ENCODE results near the gene U2AF1L4. TPM values are rescaled to one million over a fixed set of nuclear protein-coding genes. Genes with fewer than 3 reads are reported as not detected.

The U2AF1L4 gene
- total RNA-seq, 3 donors from 2014 or later: 19.7 to 32.4 (median 32.1) TPM

GRCh38 chr19:35777086-35777841 is 32.0 kb upstream of the U2AF1L4 start:
- TF ChIP-seq, protein P1, sequence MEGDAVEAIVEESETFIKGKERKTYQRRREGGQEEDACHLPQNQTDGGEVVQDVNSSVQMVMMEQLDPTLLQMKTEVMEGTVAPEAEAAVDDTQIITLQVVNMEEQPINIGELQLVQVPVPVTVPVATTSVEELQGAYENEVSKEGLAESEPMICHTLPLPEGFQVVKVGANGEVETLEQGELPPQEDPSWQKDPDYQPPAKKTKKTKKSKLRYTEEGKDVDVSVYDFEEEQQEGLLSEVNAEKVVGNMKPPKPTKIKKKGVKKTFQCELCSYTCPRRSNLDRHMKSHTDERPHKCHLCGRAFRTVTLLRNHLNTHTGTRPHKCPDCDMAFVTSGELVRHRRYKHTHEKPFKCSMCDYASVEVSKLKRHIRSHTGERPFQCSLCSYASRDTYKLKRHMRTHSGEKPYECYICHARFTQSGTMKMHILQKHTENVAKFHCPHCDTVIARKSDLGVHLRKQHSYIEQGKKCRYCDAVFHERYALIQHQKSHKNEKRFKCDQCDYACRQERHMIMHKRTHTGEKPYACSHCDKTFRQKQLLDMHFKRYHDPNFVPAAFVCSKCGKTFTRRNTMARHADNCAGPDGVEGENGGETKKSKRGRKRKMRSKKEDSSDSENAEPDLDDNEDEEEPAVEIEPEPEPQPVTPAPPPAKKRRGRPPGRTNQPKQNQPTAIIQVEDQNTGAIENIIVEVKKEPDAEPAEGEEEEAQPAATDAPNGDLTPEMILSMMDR (IDR thresholded peaks at IDR 0.05): no peak
- Histone ChIP-seq H3K36me3 (ENCODE audit: low read depth) (no peaks in the 10 kb centered on the region), H3K9me3 (no peaks in the 10 kb centered on the region), H3K4me1 (ENCODE audit: low read depth) (no peaks in the 10 kb centered on the region), H3K4me3 (no peak overlapping the region)
- intact Hi-C loops (cut with DNase I, micrococcal nuclease): no loop called here
- DNase-seq (peak in 1 of 3 donors; percentile 23), ATAC-seq (no peak)

- H3K4me3 ChIP-seq: no peak overlapping the region
- intact Hi-C loops (cut with DNase I, micrococcal nuclease): no loop called here
Measured at GRCh38 chr19:35776102-35776788, 31.0 kb upstream of the U2AF1L4 start.

GRCh38 chr19:35775298-35776101 is 30.3 kb upstream of the U2AF1L4 start, which contains the start of gene ARHGAP33:
Gene ARHGAP33 (plus strand): TSS chr19:35775564. CDS start chr19:35775659, 95 bp downstream.
- ATAC-seq (peak; percentile 99), DNase-seq (peak; percentile 99 to 100 (median 99))
- H3K4me3 ChIP-seq: peak within 1 kb of the TSS; percentile 31
- no peaks in the 10 kb centered on the region for H3K36me3 ChIP-seq (ENCODE audit: low read depth)
- TF ChIP-seq, protein P1 (IDR thresholded peaks at IDR 0.05): no peak
- H3K4me1 ChIP-seq (ENCODE audit: low read depth): no peaks in the 10 kb centered on the region
- no peaks in the 10 kb centered on the region for H3K9me3 ChIP-seq
- intact Hi-C loops (cut with DNase I, micrococcal nuclease): no loop called here

More at GRCh38 chr19:35776102-35776788, 31.0 kb upstream of the U2AF1L4 start:
- TF ChIP-seq, protein P1 (IDR thresholded peaks at IDR 0.05): no peak
- ATAC-seq (no peak), DNase-seq (no peak)
- no peaks in the 10 kb centered on the region for H3K36me3 ChIP-seq (ENCODE audit: low read depth)
- H3K4me1 ChIP-seq (ENCODE audit: low read depth): no peaks in the 10 kb centered on the region
- no peaks in the 10 kb centered on the region for H3K9me3 ChIP-seq

- peak; percentile 1 for ATAC-seq
- Histone ChIP-seq H3K4me3 (no peak overlapping the region), H3K4me1 (ENCODE audit: low read depth) (no peaks in the 10 kb centered on the region), H3K36me3 (ENCODE audit: low read depth) (no peaks in the 10 kb centered on the region), H3K9me3 (no peaks in the 10 kb centered on the region)
- intact Hi-C loops (cut with DNase I, micrococcal nuclease): no loop called here
- peak in 1 of 3 donors; percentile 16 for DNase-seq
- TF ChIP-seq, protein P1 (IDR thresholded peaks at IDR 0.05): no peak
Measured at GRCh38 chr19:35775046-35775297, 29.8 kb upstream of the U2AF1L4 start.

GRCh38 chr19:35774274-35775045 is 29.2 kb upstream of the U2AF1L4 start:
- Histone ChIP-seq H3K9me3 (no peaks in the 10 kb centered on the region), H3K4me1 (ENCODE audit: low read depth) (no peaks in the 10 kb centered on the region), H3K4me3 (no peak overlapping the region), H3K36me3 (ENCODE audit: low read depth) (no peaks in the 10 kb centered on the region)
- ATAC-seq (no peak), DNase-seq (peak in 1 of 3 donors; percentile 24)
- TF ChIP-seq, protein P1 (IDR thresholded peaks at IDR 0.05): no peak
- intact Hi-C loops (cut with DNase I, micrococcal nuclease): no loop called here
